ENCODE results near the gene RAD54L. TPM values are rescaled to one million over a fixed set of nuclear protein-coding genes. Genes with fewer than 3 reads are reported as not detected.

Gene RAD54L
- total RNA-seq, 1 donor = 1.4 TPM

- no peak for DNase-seq (ENCODE audit: insufficient read length, low spot score, missing footprints)
- Histone ChIP-seq H3K4me2 (ENCODE audit: insufficient read depth, low read length) (no peak overlapping the region), H3K36me3 (ENCODE audit: insufficient read depth, low read length) (peaks cover 73% of the 10 kb centered on the region), H3K4me3 (ENCODE audit: insufficient read depth, low read length) (no peak overlapping the region), H3K4me1 (ENCODE audit: insufficient read depth, low read length) (peaks cover 4% of the 10 kb centered on the region), H3K27ac (ENCODE audit: low read depth, low read length) (no peak overlapping the region), H3K79me2 (ENCODE audit: insufficient read depth, low read length) (peaks cover 13% of the 10 kb centered on the region), H3K9me3 (ENCODE audit: low read depth, low read length) (no peaks in the 10 kb centered on the region), H4K20me1 (ENCODE audit: insufficient read depth, low read length) (peaks cover 8% of the 10 kb centered on the region), H2AFZ (ENCODE audit: low read length) (no peak overlapping the region), H3K27me3 (ENCODE audit: insufficient read depth, low read length) (no peaks in the 10 kb centered on the region)
- TF ChIP-seq, protein P1, sequence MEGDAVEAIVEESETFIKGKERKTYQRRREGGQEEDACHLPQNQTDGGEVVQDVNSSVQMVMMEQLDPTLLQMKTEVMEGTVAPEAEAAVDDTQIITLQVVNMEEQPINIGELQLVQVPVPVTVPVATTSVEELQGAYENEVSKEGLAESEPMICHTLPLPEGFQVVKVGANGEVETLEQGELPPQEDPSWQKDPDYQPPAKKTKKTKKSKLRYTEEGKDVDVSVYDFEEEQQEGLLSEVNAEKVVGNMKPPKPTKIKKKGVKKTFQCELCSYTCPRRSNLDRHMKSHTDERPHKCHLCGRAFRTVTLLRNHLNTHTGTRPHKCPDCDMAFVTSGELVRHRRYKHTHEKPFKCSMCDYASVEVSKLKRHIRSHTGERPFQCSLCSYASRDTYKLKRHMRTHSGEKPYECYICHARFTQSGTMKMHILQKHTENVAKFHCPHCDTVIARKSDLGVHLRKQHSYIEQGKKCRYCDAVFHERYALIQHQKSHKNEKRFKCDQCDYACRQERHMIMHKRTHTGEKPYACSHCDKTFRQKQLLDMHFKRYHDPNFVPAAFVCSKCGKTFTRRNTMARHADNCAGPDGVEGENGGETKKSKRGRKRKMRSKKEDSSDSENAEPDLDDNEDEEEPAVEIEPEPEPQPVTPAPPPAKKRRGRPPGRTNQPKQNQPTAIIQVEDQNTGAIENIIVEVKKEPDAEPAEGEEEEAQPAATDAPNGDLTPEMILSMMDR (IDR thresholded peaks at IDR 0.05; ENCODE audit: extremely low read depth, low read depth, low read length) = no peak
Observed at GRCh38 chr1:46280092-46280491, 32.5 kb downstream of the RAD54L start.

DNA sequence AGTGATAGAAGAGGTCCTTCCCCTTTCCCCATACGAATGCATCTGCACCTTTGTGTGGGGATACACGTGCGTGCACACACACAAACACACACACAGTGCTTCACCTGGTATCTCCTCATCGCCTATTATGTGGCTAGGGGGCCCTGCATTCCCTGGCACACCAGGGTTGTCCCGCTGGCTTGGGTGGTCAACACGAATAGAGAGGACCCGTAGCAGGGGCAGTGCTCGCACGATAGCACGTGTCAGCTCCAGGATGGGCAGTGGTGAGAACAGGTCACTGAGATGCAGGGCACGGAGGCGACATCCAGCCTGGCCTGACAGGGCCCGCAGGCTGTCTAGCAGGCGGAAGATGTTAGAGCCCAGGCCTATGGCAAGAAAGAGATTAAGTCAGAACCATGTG, 33.5 kb downstream of the RAD54L start:
- Histone ChIP-seq H3K4me2 (ENCODE audit: insufficient read depth, low read length) (no peak overlapping the region), H3K79me2 (ENCODE audit: insufficient read depth, low read length) (peaks cover 16% of the 10 kb centered on the region), H2AFZ (ENCODE audit: low read length) (no peak overlapping the region), H3K36me3 (ENCODE audit: insufficient read depth, low read length) (peaks cover 83% of the 10 kb centered on the region), H3K4me3 (ENCODE audit: insufficient read depth, low read length) (no peak overlapping the region), H3K9me3 (ENCODE audit: low read depth, low read length) (no peaks in the 10 kb centered on the region), H3K4me1 (ENCODE audit: insufficient read depth, low read length) (peaks cover 6% of the 10 kb centered on the region), H3K27me3 (ENCODE audit: insufficient read depth, low read length) (no peaks in the 10 kb centered on the region), H3K27ac (ENCODE audit: low read depth, low read length) (no peak overlapping the region), H4K20me1 (ENCODE audit: insufficient read depth, low read length) (peaks cover 13% of the 10 kb centered on the region)
- TF ChIP-seq, protein P1 (IDR thresholded peaks at IDR 0.05; ENCODE audit: extremely low read depth, low read depth, low read length) = no peak
- DNase-seq (ENCODE audit: insufficient read length, low spot score, missing footprints) = no peak

DNA sequence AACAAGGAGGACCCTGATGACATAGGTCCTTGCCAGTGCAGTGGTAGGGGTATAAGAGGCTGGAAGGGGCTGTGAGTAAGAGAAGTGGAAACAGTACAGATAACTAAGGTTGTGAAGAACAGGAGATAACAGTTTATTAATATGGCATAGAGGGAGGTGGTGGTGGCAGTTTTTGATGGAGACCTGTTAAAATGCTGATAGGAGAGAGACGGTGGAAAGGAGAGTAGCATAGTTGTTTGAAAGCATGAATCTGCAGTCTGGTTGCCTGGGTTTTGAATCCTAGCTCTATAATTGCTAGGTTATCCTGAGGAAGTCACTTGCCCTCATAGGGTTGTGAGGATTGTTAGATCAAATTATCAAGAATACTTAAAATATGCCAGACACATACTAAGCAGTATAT, 36.5 kb downstream of the RAD54L start:
- H3K79me2 ChIP-seq (ENCODE audit: insufficient read depth, low read length) = peaks cover 26% of the 10 kb centered on the region
- H3K36me3 ChIP-seq (ENCODE audit: insufficient read depth, low read length) = peaks cover 78% of the 10 kb centered on the region
- H3K4me1 ChIP-seq (ENCODE audit: insufficient read depth, low read length) = peaks cover 16% of the 10 kb centered on the region
- H3K27me3 ChIP-seq (ENCODE audit: insufficient read depth, low read length) = no peaks in the 10 kb centered on the region
- peak overlapping the region; percentile 1 for H3K27ac ChIP-seq (ENCODE audit: low read depth, low read length)
- TF ChIP-seq, protein P1 (IDR thresholded peaks at IDR 0.05; ENCODE audit: extremely low read depth, low read depth, low read length) = no peak
- H3K9me3 ChIP-seq (ENCODE audit: low read depth, low read length) = no peaks in the 10 kb centered on the region
- peaks cover 21% of the 10 kb centered on the region for H4K20me1 ChIP-seq (ENCODE audit: insufficient read depth, low read length)
- no peak overlapping the region for H2AFZ ChIP-seq (ENCODE audit: low read length)
- H3K4me2 ChIP-seq (ENCODE audit: insufficient read depth, low read length) = no peak overlapping the region
- peak; percentile 5 for DNase-seq (ENCODE audit: insufficient read length, low spot score, missing footprints)
- H3K4me3 ChIP-seq (ENCODE audit: insufficient read depth, low read length) = no peak overlapping the region

DNA sequence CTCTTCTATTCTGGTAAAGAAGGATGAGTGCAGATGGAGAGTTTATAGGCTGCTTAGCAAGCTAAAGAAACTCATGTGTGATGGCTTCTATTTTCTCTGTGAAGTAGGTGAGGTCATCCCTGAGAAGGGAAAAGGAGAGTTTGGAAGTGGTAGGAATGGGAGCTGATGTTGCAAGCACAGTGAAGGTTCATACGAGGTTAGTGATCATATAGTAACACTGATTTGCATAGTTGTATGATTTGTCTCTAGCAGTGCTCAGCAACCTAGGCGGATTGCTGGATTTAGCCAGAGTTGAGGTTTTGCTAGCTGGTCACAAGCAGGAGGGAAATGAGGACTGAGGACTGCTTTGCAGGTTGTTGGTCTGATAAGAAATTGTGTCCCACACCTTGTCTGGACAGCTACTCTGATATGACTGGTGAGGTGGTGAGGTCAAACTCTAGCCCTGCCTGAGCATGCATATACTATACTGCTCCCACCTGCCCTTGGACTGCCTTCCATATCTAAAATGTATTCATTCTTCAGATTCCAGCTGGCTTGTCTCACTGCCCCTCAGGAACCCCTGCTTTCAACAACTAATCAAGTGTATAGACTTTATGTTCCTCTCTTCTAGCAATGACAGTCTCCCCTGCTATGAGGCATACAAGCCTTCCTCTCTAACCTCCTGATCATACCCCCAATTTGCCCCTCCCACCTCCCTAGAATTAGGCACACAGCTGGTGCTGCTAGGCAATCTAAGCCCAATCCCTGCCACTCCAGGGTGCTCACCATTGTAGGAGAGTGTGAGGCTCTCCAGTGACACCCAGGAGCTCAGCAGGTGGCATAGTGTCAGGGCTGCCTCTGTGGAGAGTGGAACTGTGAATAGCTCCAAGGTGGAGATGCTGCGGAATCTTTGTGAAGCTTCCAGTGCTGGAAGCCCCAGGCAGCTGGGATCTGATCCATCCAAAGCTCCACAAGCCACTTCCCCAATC, 37.3 kb downstream of the RAD54L start:
- TF ChIP-seq, protein P1 (IDR thresholded peaks at IDR 0.05; ENCODE audit: extremely low read depth, low read depth, low read length) = no peak
- peak overlapping the region; percentile 52 for H3K27ac ChIP-seq (ENCODE audit: low read depth, low read length)
- peaks cover 77% of the 10 kb centered on the region for H3K36me3 ChIP-seq (ENCODE audit: insufficient read depth, low read length)
- peaks cover 22% of the 10 kb centered on the region for H3K4me1 ChIP-seq (ENCODE audit: insufficient read depth, low read length)
- H3K4me2 ChIP-seq (ENCODE audit: insufficient read depth, low read length) = no peak overlapping the region
- peaks cover 24% of the 10 kb centered on the region for H4K20me1 ChIP-seq (ENCODE audit: insufficient read depth, low read length)
- H2AFZ ChIP-seq (ENCODE audit: low read length) = no peak overlapping the region
- no peak overlapping the region for H3K4me3 ChIP-seq (ENCODE audit: insufficient read depth, low read length)
- H3K27me3 ChIP-seq (ENCODE audit: insufficient read depth, low read length) = no peaks in the 10 kb centered on the region
- DNase-seq (ENCODE audit: insufficient read length, low spot score, missing footprints) = peak; percentile 36
- H3K9me3 ChIP-seq (ENCODE audit: low read depth, low read length) = no peaks in the 10 kb centered on the region
- peaks cover 28% of the 10 kb centered on the region for H3K79me2 ChIP-seq (ENCODE audit: insufficient read depth, low read length)
